GM18526 (cell line): ENCODE measurements around the gene PLCG1.

Source experiments
- POLR2A ChIP-seq: IDR thresholded peaks from 3 replicates; pipeline ENCODE4 v1.6.1; 2011; ENCODE audit not compliant: insufficient read length; ENCODE audit errors: extremely low read depth

Gene PLCG1

DNA sequence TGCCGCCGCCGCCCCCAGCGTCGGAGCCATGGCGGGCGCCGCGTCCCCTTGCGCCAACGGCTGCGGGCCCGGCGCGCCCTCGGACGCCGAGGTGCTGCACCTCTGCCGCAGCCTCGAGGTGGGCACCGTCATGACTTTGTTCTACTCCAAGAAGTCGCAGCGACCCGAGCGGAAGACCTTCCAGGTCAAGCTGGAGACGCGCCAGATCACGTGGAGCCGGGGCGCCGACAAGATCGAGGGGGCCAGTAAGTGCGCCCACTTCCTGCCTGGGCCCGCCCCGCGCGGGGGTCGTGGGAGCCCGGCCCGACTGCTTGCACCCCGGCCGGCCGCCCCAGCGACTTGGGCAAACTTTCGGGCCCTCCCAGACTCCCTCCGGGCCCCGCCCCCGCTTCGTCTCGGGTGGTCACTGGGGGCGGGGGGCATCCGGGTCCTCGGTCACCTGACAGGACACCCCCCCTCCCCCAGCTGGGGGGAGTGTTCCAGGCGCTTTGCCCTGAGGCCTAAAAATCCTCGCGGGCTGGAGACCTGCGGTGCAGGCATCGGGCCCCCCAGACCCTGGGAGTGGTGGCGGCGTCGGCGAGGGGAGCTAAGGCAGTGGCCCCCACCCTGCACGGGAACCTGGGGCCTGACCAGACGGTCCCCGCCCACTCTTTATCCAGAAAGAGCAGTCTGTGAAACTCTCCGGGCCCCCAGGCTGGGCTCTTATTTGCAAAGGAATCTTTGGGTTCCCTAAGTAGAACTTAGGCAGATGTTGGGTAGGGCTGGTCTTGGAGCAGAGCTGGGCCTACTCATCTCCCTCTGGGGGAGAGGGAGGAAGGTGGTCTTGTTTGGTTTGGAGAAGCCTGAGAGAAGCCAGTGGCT is 501 bp downstream of the PLCG1 start:
- TF ChIP-seq POLR2A: peak; percentile 43

DNA sequence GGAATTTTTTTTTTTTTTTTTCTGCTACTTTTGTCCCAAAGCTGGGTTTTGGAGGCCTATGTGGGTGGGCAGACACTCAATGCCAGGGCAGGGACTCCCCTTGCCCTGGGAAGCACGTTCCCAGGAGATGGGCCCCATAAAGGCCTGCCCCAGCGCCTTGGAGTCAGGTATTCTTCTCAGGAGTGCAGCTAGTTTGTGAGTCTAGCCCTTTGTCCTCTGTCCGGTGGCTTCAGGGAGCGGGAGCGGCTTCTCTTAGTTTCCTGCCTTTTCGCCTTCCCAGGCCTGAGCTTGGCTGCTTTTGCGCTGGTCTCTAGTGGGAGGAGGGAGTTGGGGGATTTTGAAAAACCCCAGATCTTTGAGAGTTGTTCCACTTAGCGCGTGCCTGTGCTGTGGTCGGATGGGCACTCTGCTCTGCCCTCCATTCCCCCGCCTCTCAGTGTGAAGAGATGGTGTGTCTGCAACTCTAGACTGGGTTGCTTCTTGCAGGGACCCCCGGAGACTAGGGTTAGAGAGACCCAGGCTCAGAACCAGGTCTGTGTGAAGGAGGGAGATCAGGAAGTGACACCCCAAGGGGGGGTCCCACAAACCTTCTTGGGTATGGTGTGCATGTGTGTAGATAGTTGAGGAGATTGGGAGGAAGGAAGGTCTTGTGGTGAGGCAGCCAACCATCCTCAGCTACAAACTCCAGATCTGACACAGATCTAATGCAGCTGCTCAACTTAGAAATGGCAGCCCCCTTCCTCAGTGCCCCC is 1.3 kb downstream of the PLCG1 start:
- TF ChIP-seq POLR2A: no peak

DNA sequence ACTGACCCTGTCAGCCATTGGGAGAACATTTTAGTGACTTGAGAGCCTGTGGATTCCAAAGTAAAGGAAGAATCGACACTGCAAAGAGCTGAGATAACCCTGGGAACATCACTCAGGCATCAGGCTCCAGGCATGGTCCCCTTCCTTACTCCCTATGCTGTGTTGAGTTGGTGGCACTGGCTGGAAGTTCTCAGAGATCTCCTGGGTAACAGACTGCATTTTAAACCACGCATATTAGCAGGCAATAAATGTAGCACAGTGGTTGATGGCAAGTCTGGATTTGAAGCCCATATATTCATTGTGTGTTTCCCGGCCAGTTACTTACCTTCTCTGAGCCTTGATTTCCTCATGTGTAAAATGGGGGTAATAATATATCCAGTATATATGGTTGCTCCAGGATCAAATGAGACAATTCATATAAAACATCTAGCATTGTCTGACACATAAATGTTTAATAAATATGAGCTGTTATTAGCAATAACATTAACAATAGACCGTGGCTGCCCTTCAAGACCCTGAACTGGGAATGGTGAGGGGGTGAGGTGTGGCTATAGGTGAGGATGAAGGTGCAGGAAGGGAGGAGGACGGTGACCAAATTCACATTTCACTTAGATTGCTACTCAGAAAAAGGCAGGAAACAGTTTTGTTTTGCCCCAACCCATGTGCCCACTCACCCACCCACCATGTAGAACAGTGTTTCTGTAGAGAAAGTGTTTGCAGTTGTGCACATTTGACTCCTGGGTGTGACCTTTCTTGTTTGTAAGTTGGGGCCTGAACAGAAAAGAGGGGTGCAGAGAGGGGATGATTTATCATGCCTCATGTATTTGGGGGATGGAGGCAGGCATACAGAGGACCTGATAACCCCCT is 2.1 kb downstream of the PLCG1 start:
- no peak for TF ChIP-seq POLR2A

- TF ChIP-seq POLR2A: no peak
These were observed 3.1 kb downstream of the PLCG1 start for GRCh38 chr20:41140226-41141133.

GRCh38 chr20:41141153-41141815 is 3.9 kb downstream of the PLCG1 start:
- no peak for TF ChIP-seq POLR2A

- no peak for TF ChIP-seq POLR2A
These were observed 4.9 kb downstream of the PLCG1 start for GRCh38 chr20:41142245-41142644.

- no peak for TF ChIP-seq POLR2A
These were observed 5.6 kb downstream of the PLCG1 start for GRCh38 chr20:41142919-41143318.

GRCh38 chr20:41143354-41143753 is 6.0 kb downstream of the PLCG1 start:
- no peak for TF ChIP-seq POLR2A

DNA sequence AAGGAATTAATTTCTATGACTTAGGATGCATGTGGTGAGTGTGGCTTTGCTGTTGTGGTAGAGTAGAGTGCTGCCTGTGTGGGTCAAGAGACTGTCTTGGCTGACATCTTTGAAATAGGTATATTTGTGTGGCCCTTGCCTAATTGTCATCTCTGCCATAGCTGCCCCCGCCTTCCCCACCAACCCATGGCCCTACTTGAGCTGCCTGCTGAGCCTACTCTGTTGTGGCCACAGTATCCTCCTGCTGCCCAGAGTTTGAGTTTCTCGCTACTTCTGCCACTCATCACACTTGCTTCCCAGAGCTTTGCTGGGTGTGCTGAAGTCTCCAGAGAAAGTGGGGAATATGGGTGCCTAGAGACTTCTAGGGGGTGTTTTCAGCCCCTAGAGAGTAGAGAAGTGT is 8.0 kb downstream of the PLCG1 start:
- no peak for TF ChIP-seq POLR2A

DNA sequence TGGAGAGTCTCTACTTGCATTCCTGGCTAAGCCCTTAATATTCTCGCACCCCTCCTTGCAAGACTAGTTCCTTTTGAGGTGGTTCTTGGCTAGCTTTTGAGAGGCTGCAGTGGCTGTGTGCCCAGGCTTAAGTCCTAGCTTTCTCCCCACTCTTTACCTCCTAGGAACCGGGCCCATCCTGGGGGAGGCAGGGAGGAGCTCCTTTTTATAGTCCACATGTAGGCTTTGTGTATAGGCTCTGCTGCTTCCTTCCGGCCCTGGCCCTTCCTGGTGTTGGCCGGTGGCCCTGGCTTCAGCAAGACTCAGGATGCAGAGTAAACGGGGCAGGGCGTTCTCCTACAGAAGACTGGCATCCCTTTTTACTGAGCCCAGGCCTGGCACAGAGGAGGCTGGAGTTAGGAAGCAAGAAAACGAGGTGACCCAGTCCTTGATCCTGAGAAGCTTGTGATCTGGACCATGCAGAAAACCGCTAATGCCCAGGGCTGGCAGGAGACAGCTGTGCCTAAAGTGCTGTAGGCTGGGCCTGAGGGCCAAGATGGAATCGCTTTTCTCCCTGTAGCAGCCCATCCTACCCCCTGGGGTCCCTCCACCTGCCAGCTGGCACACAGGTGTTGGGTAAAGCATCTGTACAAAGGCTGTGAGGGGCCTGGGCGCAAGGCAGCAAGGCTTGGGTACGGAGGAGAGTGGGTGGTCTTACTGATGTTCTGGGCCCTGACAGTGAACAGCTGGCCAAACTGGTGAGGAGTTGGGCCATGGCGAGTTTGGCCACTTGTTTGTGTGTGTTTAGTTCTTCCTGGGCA is 8.7 kb downstream of the PLCG1 start:
- TF ChIP-seq POLR2A: no peak

- no peak for TF ChIP-seq POLR2A
These were observed 10.4 kb downstream of the PLCG1 start for GRCh38 chr20:41147767-41148191.

DNA sequence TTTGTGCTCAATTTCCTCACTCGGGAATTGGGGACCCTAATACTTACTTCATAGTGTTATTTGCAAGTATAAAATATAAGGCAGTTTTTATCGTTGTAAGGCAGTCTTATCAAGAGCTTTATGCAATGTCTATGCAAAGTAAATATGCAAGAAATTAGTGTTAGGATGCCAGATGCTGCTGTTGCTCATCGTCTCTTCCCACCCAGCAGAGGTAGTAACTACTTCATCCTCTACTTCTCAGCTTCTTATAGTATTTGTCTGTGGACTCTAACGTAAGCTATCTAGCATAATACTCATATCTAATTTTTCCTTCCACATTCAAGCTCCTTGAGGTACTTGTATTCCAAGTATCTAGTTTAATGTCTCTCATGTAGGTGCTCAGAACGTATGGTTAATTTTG is 11.6 kb downstream of the PLCG1 start:
- no peak for TF ChIP-seq POLR2A

GRCh38 chr20:41150664-41151063 is 13.3 kb downstream of the PLCG1 start:
- TF ChIP-seq POLR2A: no peak

DNA sequence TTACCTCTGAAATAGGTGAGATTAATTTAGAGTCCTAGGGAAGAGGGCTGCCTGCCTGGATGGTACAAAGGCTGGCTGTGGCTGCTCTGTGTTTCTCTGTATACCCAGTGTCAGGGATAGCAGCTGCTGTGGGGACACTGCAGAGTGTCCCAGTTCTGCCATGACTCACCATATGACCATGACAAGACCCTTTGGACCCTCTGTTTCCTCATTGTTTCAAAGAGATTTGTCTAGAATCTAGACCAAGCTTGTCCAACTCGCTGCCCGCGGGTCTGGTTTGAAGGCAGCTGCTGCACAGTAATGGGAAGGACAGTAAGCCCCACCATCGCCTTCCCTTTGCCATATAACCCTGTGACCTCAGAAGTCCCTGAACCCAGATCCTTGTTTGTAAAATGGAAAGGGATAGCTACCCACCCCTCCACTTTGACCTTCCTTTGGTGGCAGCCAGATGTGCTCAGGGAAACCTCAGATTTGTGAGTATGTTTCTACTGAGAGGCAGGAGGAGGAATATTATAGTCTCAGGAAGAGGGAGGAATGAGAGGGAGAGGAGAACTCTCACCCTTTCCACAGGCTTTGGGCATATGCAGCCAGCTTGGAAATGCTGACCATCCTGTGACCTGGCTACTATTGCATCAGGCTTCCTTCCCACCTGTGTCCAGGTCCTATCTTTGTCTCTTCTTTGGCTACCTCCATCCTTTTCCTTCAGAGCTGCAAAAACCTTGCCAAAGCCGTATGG is 14.0 kb downstream of the PLCG1 start:
- no peak for TF ChIP-seq POLR2A
